Measurements from ENCODE around the gene MTUS2. TPM values are rescaled to one million over a fixed set of nuclear protein-coding genes. Genes with fewer than 3 reads are reported as not detected.

MTUS2 gene
- total and polyA plus RNA-seq, 10 of the 15 experiments (the other 5 are each of a cell fraction or from before 2014, with no cell fraction given), result under 0.01 to 0.05 (median 0.02) TPM; not detected in 6

- ATAC-seq (no peak), DNase-seq (ENCODE audit: low read depth, low spot score) (no peak), FAIRE-seq (no peak)
- Histone ChIP-seq H3K36me3 (ENCODE audit: control insufficient read depth in 2 of 2, insufficient read depth in 2 of 2, low read length in 1 of 2) (no peaks in the 10 kb centered on the region), H3K27ac (ENCODE audit: control insufficient read depth, insufficient read depth) (no peak overlapping the region), H3K9me3 (replicated peaks; ENCODE audit: control insufficient read depth, insufficient read depth, low read length) (no peaks in the 10 kb centered on the region; the same call in 2 of the 3 replicates), H2AFZ (ENCODE audit: control insufficient read depth, low read depth, low read length) (no peak overlapping the region), H3K79me2 (ENCODE audit: control insufficient read depth, insufficient read depth, low read length) (no peaks in the 10 kb centered on the region), H3K9ac (ENCODE audit: control insufficient read depth, insufficient read depth, low read length) (no peak overlapping the region), H4K20me1 (ENCODE audit: control insufficient read depth, insufficient read depth) (no peaks in the 10 kb centered on the region), H3K4me2 (ENCODE audit: control insufficient read depth, insufficient read depth) (no peak overlapping the region), H3K27me3 (replicated peaks in 1 of 2; ENCODE audit: control insufficient read depth in 2 of 2, insufficient read depth in 2 of 2, low read length in 1 of 2) (no peaks in the 10 kb centered on the region), H3K4me3 (no peak overlapping the region), H3K4me1 (ENCODE audit: control insufficient read depth, insufficient read depth, low read length) (no peaks in the 10 kb centered on the region)
- BruUV-seq (replicated peaks), result no TSS peak
- ChIA-PET POLR2A (no interaction called here), SMC1A (ENCODE audit: uncharacterized antibody, unreplicated experiment) (no interaction called here), RAD21 (ENCODE audit: unreplicated experiment) (no interaction called here), CTCF (no interaction called here)
- in situ Hi-C loops (cut with MboI) (no loop called here), intact Hi-C loops (cut with micrococcal nuclease; ENCODE audit: unreplicated experiment) (no loop called here)
- WGBS (ENCODE audit: insufficient coverage, insufficient replicate concordance, low lambda C conversion rate, missing lambda C conversion rate), result 67% methylated on average over 43 of the region's 44 CpGs
- no peak for TF ChIP-seq NFYA (IDR thresholded peaks at IDR 0.05; ENCODE audit: borderline replicate concordance, low read depth, low read length)
- TF ChIP-seq ZNF687 (IDR thresholded peaks at IDR 0.05), result no peak
- no peak for TF ChIP-seq E4F1 (IDR thresholded peaks at IDR 0.05; ENCODE audit: borderline replicate concordance, partially characterized antibody)
- TF ChIP-seq KLF5 (IDR thresholded peaks at IDR 0.05; ENCODE audit: partially characterized antibody), result no peak
- TF ChIP-seq KAT2A (conservative IDR thresholded peaks at IDR 0.05; ENCODE audit: control insufficient read depth, low read depth, low read length), result no peak
- no peak for TF ChIP-seq USF1 (IDR thresholded peaks at IDR 0.05; ENCODE audit: borderline replicate concordance, extremely low read length, insufficient read depth, low read depth, low read length)
- TF ChIP-seq KDM1A (IDR thresholded peaks at IDR 0.05; ENCODE audit: borderline replicate concordance), result no peak
- no peak for TF ChIP-seq BCLAF1 (IDR thresholded peaks at IDR 0.05)
- no peak for TF ChIP-seq FOXM1 (IDR thresholded peaks at IDR 0.05; ENCODE audit: low read depth, low read length)
- no peak for TF ChIP-seq EED (IDR thresholded peaks at IDR 0.05; ENCODE audit: low read depth)
These were observed 519.5 kb downstream of the MTUS2 start for GRCh38 chr13:29339386-29340272.
